ENCODE results near the gene ARRB2.

ARRB2 gene

DNA sequence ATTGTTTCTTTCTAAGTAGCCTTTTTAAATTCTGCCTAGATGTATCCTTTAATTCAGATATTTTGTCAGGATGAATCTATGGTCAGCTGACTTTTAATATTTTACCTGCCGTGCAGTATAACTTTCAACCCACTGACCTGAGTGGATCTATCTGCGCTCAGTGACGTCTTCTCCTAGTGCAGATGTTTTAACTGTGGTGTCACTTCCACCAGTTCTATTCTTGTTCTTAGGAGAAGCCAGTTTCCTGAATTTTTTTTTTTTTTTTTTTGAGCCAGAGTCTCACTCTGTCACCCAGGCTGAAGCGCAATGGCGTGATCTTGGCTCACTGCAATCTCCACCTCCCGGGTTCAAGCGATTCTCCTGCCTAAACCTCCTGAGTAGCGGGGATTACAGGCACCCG is 56.3 kb downstream of the ARRB2 start:
- DNase-seq: no peak

DNA sequence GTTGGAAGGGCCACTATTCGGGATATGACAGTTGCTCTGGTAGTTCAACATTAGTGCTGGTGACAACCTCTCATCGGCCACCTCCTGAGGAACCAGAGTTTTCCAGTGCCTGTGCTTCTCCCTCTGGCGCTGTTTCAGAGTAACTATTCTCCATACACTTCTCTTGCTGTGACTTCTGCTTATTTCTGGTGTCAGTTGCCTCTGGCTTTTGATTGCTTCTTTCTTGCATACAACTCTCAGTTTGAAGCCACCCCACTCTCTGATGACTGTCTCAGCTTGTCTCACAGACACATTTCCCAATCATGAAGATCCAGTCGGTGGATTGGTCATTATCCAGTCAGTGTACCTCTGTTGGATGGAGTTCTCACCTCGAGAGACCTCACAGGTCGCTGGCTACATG is 57.9 kb downstream of the ARRB2 start:
- DNase-seq: no peak

DNA sequence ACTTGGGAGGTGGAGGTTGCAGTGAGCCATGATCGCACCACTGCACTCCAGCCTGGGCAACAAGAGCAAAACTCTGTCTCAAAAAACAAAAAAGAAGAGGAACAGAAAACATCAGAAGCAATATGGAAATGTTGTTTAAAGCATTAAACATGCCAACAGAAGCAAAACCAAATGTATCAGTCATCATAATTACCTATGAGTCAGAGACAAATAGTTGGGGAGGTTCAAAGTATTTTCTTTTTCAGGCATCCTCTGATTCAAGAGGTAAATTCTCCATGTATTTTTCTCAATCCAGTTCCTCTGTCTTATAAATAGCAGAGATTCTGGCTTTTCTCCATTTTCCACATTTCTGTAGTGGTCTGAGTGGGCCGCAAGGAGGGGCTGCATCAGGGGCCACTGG is 59.2 kb downstream of the ARRB2 start:
- DNase-seq: no peak

All from 8988T (cell line).